Caco-2 (cell line): ENCODE measurements around the gene NTRK2. TPM values are rescaled to one million over a fixed set of nuclear protein-coding genes. Genes with fewer than 3 reads are reported as not detected.

Experiments used
- BruUV-seq: library from RNA; stranded (reverse); fragments of 400-500 nt; replicated peaks from 2 replicates; lab custom pipeline; 2021; lab: Mats Ljungman, UMichigan
- CTCF ChIA-PET: fragments of 300-600 bp; sonication (Branson Sonifier 250); formaldehyde crosslinking; loops from one replicate; lab custom pipeline; 2022; ENCODE audit warnings: antibody characterized with exemption; lab: Charles Lee
- POLR2A ChIA-PET: fragments of 300-600 bp; sonication (Branson Sonifier 250); formaldehyde crosslinking; loops from one replicate; lab custom pipeline; 2022; ENCODE audit warnings: antibody characterized with exemption; lab: Charles Lee
- DNase-seq, 2 experiments: peaks; one replicate each; pipeline versions ENCODE4 v3.0.0 to v3.0.0-alpha.2; 2020 to 2022
- H3K27me3 ChIP-seq: replicated peaks from 2 replicates; pipeline ENCODE4 v1.6.0; 2011; ENCODE audit warnings: low read length; ENCODE audit not compliant: control insufficient read depth, insufficient read depth
- H3K36me3 ChIP-seq: 2 replicates; pipeline ENCODE4 v1.5.1; 2011; ENCODE audit warnings: low read length; ENCODE audit not compliant: control insufficient read depth, insufficient read depth
- H3K4me1 ChIP-seq: fragments of 250-450 bp; sonication (Bioruptor Pico); 2 replicates; pipeline ENCODE4 v1.5.1; 2020; ENCODE audit warnings: mild to moderate bottlenecking
- H3K4me3 ChIP-seq: 2 replicates; pipeline ENCODE4 v1.5.1; 2011; ENCODE audit warnings: low read depth, mild to moderate bottlenecking, control low read depth, low read length
- H3K9me3 ChIP-seq: fragments of 250-450 bp; sonication (Bioruptor Pico); 2 replicates; pipeline ENCODE4 v1.5.1; 2020; ENCODE audit warnings: mild to moderate bottlenecking, moderate library complexity
- H3K27ac Mint-ChIP-seq: one replicate; pipeline ENCODE4 v1.8.0; 2022; ENCODE audit warnings: mixed read lengths; ENCODE audit not compliant: unreplicated experiment
- H3K27me3 Mint-ChIP-seq: one replicate; pipeline ENCODE4 v1.8.0; 2022; ENCODE audit warnings: mixed read lengths; ENCODE audit not compliant: insufficient read depth, unreplicated experiment
- H3K36me3 Mint-ChIP-seq: one replicate; pipeline ENCODE4 v1.8.0; 2022; ENCODE audit warnings: mild to moderate bottlenecking, mixed read lengths; ENCODE audit not compliant: insufficient read depth, unreplicated experiment
- H3K4me1 Mint-ChIP-seq: one replicate; pipeline ENCODE4 v1.8.0; 2022; ENCODE audit warnings: low read depth, mixed read lengths; ENCODE audit not compliant: unreplicated experiment
- H3K4me3 Mint-ChIP-seq: one replicate; pipeline ENCODE4 v1.8.0; 2022; ENCODE audit warnings: mild to moderate bottlenecking, moderate library complexity, mixed read lengths; ENCODE audit not compliant: unreplicated experiment
- H3K9me3 Mint-ChIP-seq: one replicate; pipeline ENCODE4 v1.8.0; 2022; ENCODE audit warnings: mixed read lengths; ENCODE audit not compliant: unreplicated experiment
- CTCF ChIP-seq, 2 experiments: fragments of 200-600 bp in 1 of 2; IDR thresholded peaks; 1 replicate in 1 of 2; 2 replicates in 1 of 2; pipeline versions ENCODE4 v1.5.1 to v1.8.0; 2011 to 2022; ENCODE audit warnings: antibody characterized with exemption in 1 of 2, control low read depth in 1 of 2, inconsistent platforms in 1 of 2, low read depth in 1 of 2, low read length in 1 of 2, mild to moderate bottlenecking in 1 of 2, moderate library complexity in 1 of 2; ENCODE audit not compliant: insufficient read depth in 1 of 2, severe bottlenecking in 1 of 2, unreplicated experiment in 1 of 2
- intact Hi-C: fragments of 100-400 bp; cut with micrococcal nuclease; formaldehyde crosslinking; loops from one replicate; pipeline ENCODE4 v1.10.0; 2022; ENCODE audit not compliant: unreplicated experiment
- total RNA-seq: library from RNA; stranded (reverse); gene quantifications from 2 replicates; pipeline ENCODE4 v1.2.3, GENCODE V29; 2022

The NTRK2 gene
- total RNA-seq, 1 experiment from 2014 or later = not detected

DNA sequence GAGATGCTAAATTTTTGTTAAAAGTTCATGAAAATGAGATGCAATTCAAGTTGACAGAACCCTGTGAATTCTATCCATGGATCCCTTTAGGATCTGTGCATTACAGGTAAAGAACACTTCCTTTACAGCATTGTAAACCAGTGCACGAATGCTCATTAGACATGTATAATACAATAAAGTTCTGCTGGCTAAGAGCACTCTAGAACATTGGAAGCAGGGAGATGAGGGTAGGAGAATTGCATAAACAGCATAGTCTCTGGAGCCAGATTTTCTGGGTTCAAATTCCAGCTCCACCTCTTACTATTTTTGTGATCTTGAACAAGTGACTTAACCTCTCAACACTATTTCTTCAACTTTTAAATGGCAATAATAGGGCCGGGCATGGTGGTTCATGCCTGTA, 300.2 kb downstream of the NTRK2 start:
- H3K9me3 ChIP-seq = no peaks in the 10 kb centered on the region
- no TSS peak for BruUV-seq
- intact Hi-C loops = no loop called here
- ChIA-PET POLR2A (no interaction called here), CTCF (no interaction called here)
- no peaks in the 10 kb centered on the region for H3K4me1 ChIP-seq
- H3K4me3 Mint-ChIP-seq = no peak overlapping the region
- no peak for DNase-seq
- H3K27me3 ChIP-seq = no peaks in the 10 kb centered on the region
- TF ChIP-seq CTCF (IDR thresholded peaks at IDR 0.05; ENCODE audit: insufficient read depth in 1 of 2, low read depth in 1 of 2, low read length in 1 of 2, severe bottlenecking in 1 of 2, unreplicated experiment in 1 of 2) = no peak
- H3K36me3 ChIP-seq = no peaks in the 10 kb centered on the region
- peaks cover 2% of the 10 kb centered on the region for H3K27me3 Mint-ChIP-seq
- no peak overlapping the region for H3K4me3 ChIP-seq
- H3K9me3 Mint-ChIP-seq = no peaks in the 10 kb centered on the region
- no peak overlapping the region for H3K27ac Mint-ChIP-seq
- H3K4me1 Mint-ChIP-seq = no peaks in the 10 kb centered on the region
- H3K36me3 Mint-ChIP-seq = no peaks in the 10 kb centered on the region

DNA sequence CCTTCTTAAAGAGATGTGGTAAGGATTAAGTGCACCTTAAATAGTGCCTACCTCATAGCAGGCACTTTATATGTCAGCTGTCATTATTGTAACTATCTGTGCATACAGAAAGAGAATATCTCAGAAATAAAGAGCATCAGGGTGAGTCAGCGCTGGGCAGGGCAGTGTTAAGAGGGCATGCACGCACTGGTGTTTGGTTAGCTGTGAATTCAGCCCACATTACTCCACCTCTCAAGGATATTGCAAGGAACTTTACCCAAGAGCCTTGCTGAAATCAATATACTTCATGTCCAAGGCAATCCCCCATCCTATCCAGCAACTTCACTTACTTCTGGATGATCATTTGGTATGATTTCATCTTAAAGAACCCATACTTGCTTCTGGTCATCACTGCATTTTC, 300.9 kb downstream of the NTRK2 start:
- Mint-ChIP-seq H3K27ac (no peak overlapping the region), H3K36me3 (no peaks in the 10 kb centered on the region), H3K4me1 (no peaks in the 10 kb centered on the region), H3K9me3 (no peaks in the 10 kb centered on the region), H3K4me3 (no peak overlapping the region), H3K27me3 (peaks cover 2% of the 10 kb centered on the region)
- POLR2A ChIA-PET = no interaction called here
- no peaks in the 10 kb centered on the region for H3K4me1 ChIP-seq
- H3K9me3 ChIP-seq = no peaks in the 10 kb centered on the region
- CTCF ChIA-PET = no interaction called here
- TF ChIP-seq CTCF (IDR thresholded peaks at IDR 0.05; ENCODE audit: insufficient read depth in 1 of 2, low read depth in 1 of 2, low read length in 1 of 2, severe bottlenecking in 1 of 2, unreplicated experiment in 1 of 2) = no peak
- no peaks in the 10 kb centered on the region for H3K36me3 ChIP-seq
- DNase-seq = no peak
- intact Hi-C loops = no loop called here
- H3K4me3 ChIP-seq = no peak overlapping the region
- no peaks in the 10 kb centered on the region for H3K27me3 ChIP-seq
- no TSS peak for BruUV-seq

DNA sequence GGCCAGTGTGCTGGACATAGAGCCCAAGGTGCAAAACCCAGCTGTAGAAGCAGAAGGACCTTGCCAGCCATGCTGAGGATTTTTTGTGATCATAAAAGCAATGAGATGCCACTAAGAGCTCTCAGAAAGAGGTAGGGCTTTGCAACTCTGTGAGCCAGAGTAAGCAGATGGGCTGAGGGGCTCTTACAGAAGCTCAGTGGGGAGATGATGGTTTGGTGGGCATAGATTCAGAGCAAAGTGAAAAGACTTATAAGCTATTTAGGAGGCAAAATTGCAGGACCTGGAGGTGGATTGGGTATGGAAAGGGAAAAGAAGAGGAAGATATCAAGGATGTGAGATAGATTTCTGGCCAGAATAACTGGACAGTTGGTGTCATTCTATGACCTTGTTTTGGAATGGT, 302.0 kb downstream of the NTRK2 start:
- no peak overlapping the region for H3K27ac Mint-ChIP-seq
- Histone ChIP-seq H3K4me3 (no peak overlapping the region), H3K9me3 (no peaks in the 10 kb centered on the region), H3K27me3 (no peaks in the 10 kb centered on the region), H3K4me1 (no peaks in the 10 kb centered on the region), H3K36me3 (no peaks in the 10 kb centered on the region)
- POLR2A ChIA-PET = no interaction called here
- intact Hi-C loops = no loop called here
- no TSS peak for BruUV-seq
- CTCF ChIA-PET = no interaction called here
- no peaks in the 10 kb centered on the region for H3K4me1 Mint-ChIP-seq
- TF ChIP-seq CTCF (IDR thresholded peaks at IDR 0.05; ENCODE audit: insufficient read depth in 1 of 2, low read depth in 1 of 2, low read length in 1 of 2, severe bottlenecking in 1 of 2, unreplicated experiment in 1 of 2) = no peak
- H3K4me3 Mint-ChIP-seq = no peak overlapping the region
- no peaks in the 10 kb centered on the region for H3K36me3 Mint-ChIP-seq
- no peak for DNase-seq
- peaks cover 2% of the 10 kb centered on the region for H3K27me3 Mint-ChIP-seq
- no peaks in the 10 kb centered on the region for H3K9me3 Mint-ChIP-seq
